Measurements from ENCODE around the gene NRP1. TPM values are rescaled to one million over a fixed set of nuclear protein-coding genes. Genes with fewer than 3 reads are reported as not detected.

The NRP1 gene
- total and polyA plus RNA-seq, 2 donors (not counting 3 experiments of a cell fraction or from before 2014, with no cell fraction given): 122 to 306 TPM

- peak; percentile 90 for TF ChIP-seq GATA2 (IDR thresholded peaks at IDR 0.05; ENCODE audit: insufficient read depth, insufficient read length, low read depth, low read length)
- TF ChIP-seq JUN (IDR thresholded peaks at IDR 0.05; ENCODE audit: borderline replicate concordance, insufficient read depth, insufficient read length, low read depth): peak; percentile 80
- TF ChIP-seq CTCF (IDR thresholded peaks at IDR 0.05; ENCODE audit: extremely low read depth in 1 of 2, insufficient read depth in 1 of 2, low read depth in 1 of 2, low read length in 2 of 2): no peak
- no peak for TF ChIP-seq MAX (IDR thresholded peaks at IDR 0.05; ENCODE audit: insufficient read depth, insufficient read length)
- no peak for TF ChIP-seq POLR2A (IDR thresholded peaks at IDR 0.05; ENCODE audit: low read depth, low read length)
- peak; percentile 64 for TF ChIP-seq POLR2AphosphoS5 (IDR thresholded peaks at IDR 0.05; ENCODE audit: insufficient read depth, low read depth, low read length)
- peak; percentile 48 for TF ChIP-seq MYC (IDR thresholded peaks at IDR 0.05; ENCODE audit: low read depth, low read length)
- peak; percentile 82 for TF ChIP-seq FOS (IDR thresholded peaks at IDR 0.05; ENCODE audit: borderline replicate concordance, insufficient read depth, low read length)
- no peak for TF ChIP-seq EZH2 (IDR thresholded peaks at IDR 0.05; ENCODE audit: borderline replicate concordance, low read depth, low read length, severe bottlenecking)
- H4K20me1 ChIP-seq (replicated peaks; ENCODE audit: control insufficient read depth, extremely low read depth, insufficient read depth, low read length): no peaks in the 10 kb centered on the region
Observed at GRCh38 chr10:33286157-33286934, 48.1 kb downstream of the NRP1 start.

More at GRCh38 chr10:33286157-33286934, 48.1 kb downstream of the NRP1 start:
- DNase-seq (ENCODE audit: low read depth, low spot score) (peak; percentile 73), FAIRE-seq (peak; percentile 95)
- Histone ChIP-seq H3K79me2 (ENCODE audit: control insufficient read depth, insufficient read depth, low read length) (peaks cover 99% of the 10 kb centered on the region), H2AFZ (ENCODE audit: low read depth, low read length) (no peak overlapping the region), H3K4me2 (ENCODE audit: insufficient read depth, low read length) (peak overlapping the region; percentile 39), H3K4me1 (ENCODE audit: control insufficient read depth, extremely low read depth, insufficient read depth, low read length) (peaks cover 33% of the 10 kb centered on the region), H3K27me3 (ENCODE audit: control insufficient read depth in 2 of 2, insufficient read depth in 2 of 2, low read length in 2 of 2) (no peaks in the 10 kb centered on the region), H3K36me3 (ENCODE audit: control insufficient read depth in 2 of 2, extremely low read depth in 1 of 2, insufficient read depth in 2 of 2, low read length in 2 of 2) (peaks cover 3% of the 10 kb centered on the region in 2 experiments), H3K9me1 (replicated peaks; ENCODE audit: control insufficient read depth, extremely low read depth, insufficient read depth, low read length) (no peaks in the 10 kb centered on the region), H3K9ac (replicated peaks; ENCODE audit: extremely low read depth, insufficient read depth, low read length) (no peak overlapping the region), H3K9me3 (replicated peaks; ENCODE audit: control insufficient read depth, insufficient read depth, low read length) (no peaks in the 10 kb centered on the region), H3K27ac (ENCODE audit: insufficient read depth, low read depth, low read length) (peak overlapping the region; percentile 47), H3K4me3 (replicated peaks in 1 of 3; ENCODE audit: insufficient read depth in 1 of 3, low read depth in 1 of 3, low read length in 3 of 3) (no peak overlapping the region)
- POLR2A ChIA-PET: no interaction called here
- intact Hi-C loops (cut with micrococcal nuclease): no loop called here
- dilution Hi-C loops (cut with MboI; ENCODE audit: extremely low pct_ligation_motif_present, low sequenced_read_pairs): no loop called here
- CTCF ChIA-PET: interaction anchor here (1.2 to 2.0 kb wide), 4 partner anchors 8 to 93 kb away, joined by 3 to 7 read pairs (median 4); no protein-coding TSS in a partner anchor
- BruUV-seq (replicated peaks): TSS peak; percentile 21

All from endothelial cell of umbilical vein (primary cell).